Karpas-422 (cell line): ENCODE data around the gene FAM76B. TPM values are rescaled to one million over a fixed set of nuclear protein-coding genes. Genes with fewer than 3 reads are reported as not detected.
"Not testable (repeated sequence)": the region's sequence is repeated elsewhere in the genome, so short reads cannot be mapped to it uniquely, and the experiment has no call there.

Source experiments
- DNase-seq: peaks from one replicate; pipeline ENCODE4 v3.0.0-alpha.2; 2015
- H2AFZ ChIP-seq: fragments of 200-600 bp; sonication (generic); 2 replicates; pipeline ENCODE4 v1.6.1; 2014; ENCODE audit warnings: antibody characterized with exemption, low read length, mixed read lengths
- H3K27ac ChIP-seq: fragments of 200-600 bp; sonication (generic); 2 replicates; pipeline ENCODE4 v1.5.1; 2014; ENCODE audit warnings: mild to moderate bottlenecking, low read length, moderate library complexity
- H3K27me3 ChIP-seq: fragments of 200-600 bp; sonication (generic); 2 replicates; pipeline ENCODE4 v1.6.1; 2014; ENCODE audit warnings: low read length, mixed read lengths
- H3K36me3 ChIP-seq: fragments of 200-600 bp; sonication (generic); 2 replicates; pipeline ENCODE4 v1.6.1; 2014; ENCODE audit warnings: low read length, mixed read lengths; ENCODE audit not compliant: insufficient read depth
- H3K4me1 ChIP-seq: fragments of 200-600 bp; sonication (generic); 2 replicates; pipeline ENCODE4 v1.6.1; 2014; ENCODE audit warnings: mild to moderate bottlenecking, low read length, mixed read lengths
- H3K4me2 ChIP-seq: fragments of 200-600 bp; sonication (generic); 2 replicates; pipeline ENCODE4 v1.6.1; 2014; ENCODE audit warnings: low read length, low read depth, mild to moderate bottlenecking; ENCODE audit not compliant: poor library complexity, severe bottlenecking
- H3K4me3 ChIP-seq: fragments of 200-600 bp; sonication (generic); 2 replicates; pipeline ENCODE4 v1.5.1; 2014; ENCODE audit warnings: mild to moderate bottlenecking, antibody characterized with exemption, low read length, mixed read lengths
- H3K79me2 ChIP-seq: fragments of 200-600 bp; sonication (generic); 2 replicates; pipeline ENCODE4 v1.6.1; 2014; ENCODE audit warnings: mild to moderate bottlenecking, low read length, mixed read lengths
- H3K9ac ChIP-seq: fragments of 200-600 bp; sonication (generic); 2 replicates; pipeline ENCODE4 v1.6.0; 2014; ENCODE audit warnings: low read length
- H3K9me2 ChIP-seq: fragments of 200-600 bp; sonication (generic), shearing (Covaris generic); replicated peaks from 2 replicates; pipeline ENCODE4 v1.6.0; 2014; ENCODE audit warnings: mild to moderate bottlenecking, low read length, moderate library complexity; ENCODE audit not compliant: insufficient read depth
- H3K9me3 ChIP-seq: fragments of 300-700, 200-600 bp; sonication (generic); 2 replicates; pipeline ENCODE4 v1.6.1; 2014; ENCODE audit warnings: low read length, mixed read lengths
- H4K20me1 ChIP-seq: fragments of 200-600 bp; sonication (generic); 2 replicates; pipeline ENCODE4 v1.6.1; 2014; ENCODE audit warnings: mild to moderate bottlenecking, antibody characterized with exemption, low read length, low read depth; ENCODE audit not compliant: insufficient read depth
- total RNA-seq: library from RNA; depleted of rRNA; stranded (reverse); fragments of >200 nt; shearing (Covaris generic); gene quantifications from 2 replicates; pipeline ENCODE4 v1.2.3, GENCODE V29; 2014; ENCODE audit warnings: low replicate concordance

Gene FAM76B
- total RNA-seq, 1 experiment from 2014 or later: 224 TPM

DNA sequence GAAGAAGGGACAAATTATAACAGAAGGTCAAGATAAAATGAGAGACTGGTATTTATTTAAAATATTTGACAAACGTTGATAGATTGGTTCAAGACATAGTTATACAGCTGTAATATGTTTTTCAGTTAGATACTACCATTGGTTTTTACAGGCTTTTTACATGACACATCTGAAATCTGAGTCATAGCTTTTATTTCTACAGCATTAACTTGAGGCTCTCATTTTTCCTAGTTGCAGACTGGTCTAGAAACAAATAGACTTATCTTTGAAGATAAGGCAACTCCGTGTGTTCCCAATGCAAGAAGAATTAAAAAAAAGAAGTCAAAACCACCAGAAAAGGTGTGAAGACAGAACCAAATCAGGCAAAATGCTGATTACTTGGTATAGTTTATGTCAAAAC is 32.1 kb upstream of the FAM76B start:
- Histone ChIP-seq H3K36me3 (peaks cover 80% of the 10 kb centered on the region), H3K27me3 (no peaks in the 10 kb centered on the region), H3K4me2 (no peak overlapping the region), H3K79me2 (peaks cover 25% of the 10 kb centered on the region), H3K4me3 (no peak overlapping the region), H2AFZ (no peak overlapping the region), H3K9me3 (no peaks in the 10 kb centered on the region), H4K20me1 (no peaks in the 10 kb centered on the region), H3K9me2 (no peaks in the 10 kb centered on the region), H3K27ac (no peak overlapping the region), H3K9ac (no peak overlapping the region), H3K4me1 (no peaks in the 10 kb centered on the region)
- DNase-seq: no peak

DNA sequence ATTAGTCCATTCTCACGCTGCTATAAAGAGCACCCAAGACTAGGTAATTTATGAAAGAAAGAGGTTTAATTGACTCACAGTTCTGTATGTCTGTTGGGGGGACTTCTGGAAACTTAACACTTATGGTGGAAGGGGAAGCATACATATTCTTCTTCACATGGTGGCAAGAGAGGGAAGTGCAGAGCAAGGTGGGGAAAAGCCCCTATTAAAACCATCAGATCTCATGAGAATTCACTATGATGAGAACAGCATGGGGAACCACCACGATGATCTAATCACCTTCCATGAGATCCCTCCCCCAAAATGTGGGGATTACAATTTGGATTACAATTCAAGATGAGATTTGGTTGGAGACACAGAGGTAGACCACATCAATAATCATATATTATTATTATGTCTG is 26.5 kb upstream of the FAM76B start:
- H3K27me3 ChIP-seq: no peaks in the 10 kb centered on the region
- H3K4me3 ChIP-seq: no peak overlapping the region
- H3K36me3 ChIP-seq: peaks cover 54% of the 10 kb centered on the region

DNA sequence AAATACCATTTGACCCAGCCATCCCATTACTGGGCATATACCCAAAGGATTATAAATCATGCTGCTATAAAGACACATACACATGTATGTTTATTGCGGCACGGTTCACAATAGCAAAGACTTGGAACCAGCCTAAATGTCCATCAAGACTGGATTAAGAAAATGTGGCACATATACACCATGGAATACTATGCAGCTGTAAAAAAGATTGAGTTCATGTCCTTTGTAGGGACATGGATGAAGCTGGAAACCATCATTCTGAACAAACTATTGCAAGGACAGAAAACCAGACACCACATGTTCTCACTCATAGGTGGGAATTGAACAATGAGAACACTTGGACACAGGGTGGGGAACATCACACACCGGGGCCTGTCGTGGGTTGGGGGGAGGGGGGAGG is 21.5 kb upstream of the FAM76B start:
- H3K9me3 ChIP-seq, H3K4me3 ChIP-seq, H4K20me1 ChIP-seq, H3K9me2 ChIP-seq, H3K9ac ChIP-seq, H2AFZ ChIP-seq, H3K27me3 ChIP-seq, DNase-seq, H3K27ac ChIP-seq, H3K4me1 ChIP-seq, H3K4me2 ChIP-seq: not testable (repeated sequence)
- peaks cover 34% of the 10 kb centered on the region for H3K36me3 ChIP-seq
- peaks cover 32% of the 10 kb centered on the region for H3K79me2 ChIP-seq

More for the DNA sequence above, 26.5 kb upstream of the FAM76B start:
- Histone ChIP-seq H4K20me1 (no peaks in the 10 kb centered on the region), H3K27ac (no peak overlapping the region), H3K4me1 (no peaks in the 10 kb centered on the region), H3K79me2 (peaks cover 47% of the 10 kb centered on the region), H3K9ac (no peak overlapping the region), H3K9me2 (no peaks in the 10 kb centered on the region), H3K4me2 (no peak overlapping the region), H2AFZ (no peak overlapping the region), H3K9me3 (no peaks in the 10 kb centered on the region)
- no peak for DNase-seq

DNA sequence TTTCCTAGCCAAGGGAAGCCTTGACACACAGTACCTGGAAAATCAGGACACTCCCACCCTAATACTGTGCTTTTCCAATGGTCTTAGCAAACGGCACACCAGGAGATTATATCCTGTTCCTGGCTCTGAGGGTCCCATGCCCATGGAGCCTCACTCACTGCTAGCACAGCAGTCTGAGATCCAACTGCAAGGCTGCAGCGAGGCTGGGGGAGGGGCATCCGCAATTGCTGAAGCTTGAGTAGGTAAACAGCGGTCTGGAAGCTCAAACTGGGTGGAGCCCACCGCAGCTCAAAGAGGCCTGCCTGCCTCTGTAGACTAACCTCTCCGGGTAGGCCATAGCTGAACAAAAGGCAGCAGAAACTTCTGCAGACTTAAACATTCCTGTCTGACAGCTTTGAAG is 16.9 kb upstream of the FAM76B start:
- not testable (repeated sequence) for H3K9ac ChIP-seq, H3K27me3 ChIP-seq, H3K9me3 ChIP-seq, H3K4me1 ChIP-seq, H3K27ac ChIP-seq, H3K9me2 ChIP-seq, H2AFZ ChIP-seq, DNase-seq, H3K4me3 ChIP-seq, H3K4me2 ChIP-seq, H4K20me1 ChIP-seq
- peaks cover 40% of the 10 kb centered on the region for H3K79me2 ChIP-seq
- peaks cover 52% of the 10 kb centered on the region for H3K36me3 ChIP-seq

DNA sequence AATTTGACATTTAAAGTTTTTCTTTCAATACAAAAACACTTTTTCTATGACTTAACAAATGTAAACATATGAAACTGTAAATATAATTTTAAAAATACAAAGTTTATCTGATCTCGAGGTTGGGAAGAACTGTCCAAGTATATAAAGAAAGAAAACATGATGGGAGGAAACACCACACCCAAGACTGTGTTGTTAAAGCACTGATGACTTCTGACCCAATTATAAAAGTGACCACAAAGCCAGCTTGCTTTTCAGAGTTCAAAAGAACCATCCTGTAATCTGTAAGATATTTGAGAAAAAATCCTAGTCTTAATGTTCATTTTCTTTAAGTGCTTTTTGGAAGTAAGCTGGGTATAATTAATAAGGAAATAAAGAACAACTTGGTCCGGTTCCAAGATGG is 16.3 kb upstream of the FAM76B start:
- H3K4me3 ChIP-seq: no peak overlapping the region
- H3K79me2 ChIP-seq: peaks cover 45% of the 10 kb centered on the region
- no peak for DNase-seq
- peaks cover 58% of the 10 kb centered on the region for H3K36me3 ChIP-seq
- no peaks in the 10 kb centered on the region for H3K4me1 ChIP-seq
- H2AFZ ChIP-seq: no peak overlapping the region
- no peak overlapping the region for H3K4me2 ChIP-seq
- no peaks in the 10 kb centered on the region for H3K9me3 ChIP-seq
- H3K9me2 ChIP-seq: no peaks in the 10 kb centered on the region
- no peak overlapping the region for H3K9ac ChIP-seq
- no peaks in the 10 kb centered on the region for H3K27me3 ChIP-seq
- no peak overlapping the region for H3K27ac ChIP-seq
- no peaks in the 10 kb centered on the region for H4K20me1 ChIP-seq

DNA sequence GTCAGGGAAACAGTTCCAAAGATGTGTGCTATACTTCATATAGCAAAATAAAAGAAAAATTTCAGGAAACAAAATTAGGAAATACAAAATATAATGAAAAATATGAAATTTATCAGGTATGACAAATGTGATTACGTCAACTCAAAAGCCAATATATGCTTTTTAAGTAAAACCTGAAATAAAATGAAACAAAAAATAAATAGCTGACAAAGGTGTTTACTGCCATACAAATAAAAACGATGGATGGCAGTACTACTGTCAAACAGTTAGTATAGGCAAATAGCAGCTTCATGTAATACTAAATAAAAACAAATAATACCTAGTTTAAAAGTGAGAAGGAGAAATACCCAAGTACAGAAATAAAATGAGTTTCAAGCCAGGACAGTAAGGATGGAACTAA is 14.4 kb upstream of the FAM76B start:
- Histone ChIP-seq H3K27ac (no peak overlapping the region), H4K20me1 (no peaks in the 10 kb centered on the region), H3K9me3 (no peaks in the 10 kb centered on the region), H3K4me3 (no peak overlapping the region), H3K36me3 (peaks cover 75% of the 10 kb centered on the region), H3K9me2 (no peaks in the 10 kb centered on the region), H3K27me3 (no peaks in the 10 kb centered on the region), H3K79me2 (peaks cover 62% of the 10 kb centered on the region), H3K4me1 (no peaks in the 10 kb centered on the region), H3K4me2 (no peak overlapping the region), H3K9ac (no peak overlapping the region), H2AFZ (no peak overlapping the region)
- no peak for DNase-seq

DNA sequence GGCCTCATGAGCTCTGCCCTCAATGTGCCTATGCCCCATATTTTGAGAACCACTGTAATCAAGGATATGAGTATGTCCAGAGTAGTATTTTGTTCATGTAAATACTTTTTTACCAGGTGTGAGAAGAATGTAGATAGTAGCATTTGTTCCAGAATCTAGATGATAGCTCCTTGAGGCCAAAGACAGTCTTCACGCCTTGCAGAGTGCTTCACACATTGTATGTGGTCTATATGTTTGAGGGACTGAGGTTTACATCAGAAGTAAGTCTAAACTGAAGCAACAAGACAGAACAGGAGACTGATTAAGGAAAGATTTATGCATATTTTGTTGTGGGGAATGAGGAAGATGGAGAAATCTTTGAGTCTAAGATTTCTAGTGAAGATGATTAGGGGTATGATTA is 13.2 kb upstream of the FAM76B start:
- no peaks in the 10 kb centered on the region for H3K27me3 ChIP-seq
- H3K79me2 ChIP-seq: peaks cover 74% of the 10 kb centered on the region
- H3K4me1 ChIP-seq: 0 out of 2 replicates have a peak, but pooled peaks cover 2% of the 10 kb centered on the region
- H3K9me2 ChIP-seq: no peaks in the 10 kb centered on the region
- no peak overlapping the region for H3K9ac ChIP-seq
- H3K4me2 ChIP-seq: no peak overlapping the region
- no peak overlapping the region for H3K27ac ChIP-seq
- H2AFZ ChIP-seq: no peak overlapping the region
- H3K9me3 ChIP-seq: no peaks in the 10 kb centered on the region
- peaks cover 78% of the 10 kb centered on the region for H3K36me3 ChIP-seq
- H4K20me1 ChIP-seq: no peaks in the 10 kb centered on the region
- DNase-seq: no peak
- H3K4me3 ChIP-seq: no peak overlapping the region

DNA sequence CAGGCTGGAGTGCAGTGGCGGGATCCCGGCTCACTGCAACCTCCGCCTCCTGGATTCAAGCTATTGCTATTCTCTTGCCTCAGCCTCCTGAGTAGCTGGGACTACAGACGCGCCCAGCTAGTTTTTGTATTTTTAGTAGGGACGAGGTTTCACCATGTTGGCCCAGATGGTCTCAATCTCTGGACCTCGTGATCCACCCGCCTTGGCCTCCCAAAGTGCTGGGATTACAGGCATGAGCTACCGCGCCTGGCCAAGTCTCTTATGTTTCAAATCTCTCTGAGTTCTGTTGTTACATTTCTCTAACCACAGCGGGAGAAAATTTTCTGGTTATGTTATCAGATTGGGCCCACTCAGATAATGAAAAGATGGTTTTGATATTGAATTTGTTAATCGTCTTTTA is 10.9 kb upstream of the FAM76B start:
- Histone ChIP-seq H3K79me2 (peaks cover 92% of the 10 kb centered on the region), H4K20me1 (no peaks in the 10 kb centered on the region), H3K9ac (no peak overlapping the region), H3K9me2 (no peaks in the 10 kb centered on the region), H3K36me3 (peaks cover 73% of the 10 kb centered on the region), H3K4me2 (no peak overlapping the region), H3K9me3 (no peaks in the 10 kb centered on the region), H3K4me3 (no peak overlapping the region), H3K4me1 (peaks cover 7% of the 10 kb centered on the region), H2AFZ (no peak overlapping the region), H3K27me3 (no peaks in the 10 kb centered on the region), H3K27ac (no peak overlapping the region)
- DNase-seq: no peak

DNA sequence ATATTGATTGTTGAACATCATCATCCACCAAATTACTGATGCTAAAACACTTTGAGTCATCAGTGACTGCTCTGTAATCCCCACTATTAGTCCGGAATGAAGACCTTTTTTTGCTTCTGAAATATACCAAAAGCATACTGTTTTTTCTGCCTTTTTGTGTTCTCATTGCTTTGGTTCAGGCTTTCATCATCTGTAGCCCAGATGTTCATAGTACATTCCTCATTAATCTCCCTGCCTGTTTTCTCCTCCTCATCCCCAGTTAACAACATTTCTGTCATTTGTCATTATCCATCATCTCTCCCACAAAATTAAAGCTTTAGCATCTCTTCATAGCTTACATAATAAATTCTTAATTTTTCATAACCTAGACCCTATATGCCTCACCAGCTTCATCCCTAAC is 10.0 kb upstream of the FAM76B start:
- H3K27ac ChIP-seq: no peak overlapping the region
- H3K9me2 ChIP-seq: no peaks in the 10 kb centered on the region
- no peaks in the 10 kb centered on the region for H3K27me3 ChIP-seq
- peaks cover 93% of the 10 kb centered on the region for H3K79me2 ChIP-seq
- H4K20me1 ChIP-seq: no peaks in the 10 kb centered on the region
- no peak overlapping the region for H2AFZ ChIP-seq
- H3K9me3 ChIP-seq: no peaks in the 10 kb centered on the region
- DNase-seq: no peak
- H3K4me2 ChIP-seq: no peak overlapping the region
- H3K4me3 ChIP-seq: no peak overlapping the region
- H3K4me1 ChIP-seq: peaks cover 10% of the 10 kb centered on the region
- H3K36me3 ChIP-seq: peaks cover 64% of the 10 kb centered on the region
- H3K9ac ChIP-seq: no peak overlapping the region
